Esophagus mucosa (tissue), 1 donor: Measurements from ENCODE around the gene DYNC1I1. TPM values are rescaled to one million over a fixed set of nuclear protein-coding genes. Genes with fewer than 3 reads are reported as not detected.

Experiments used
- ATAC-seq: fragments of 200-7000 bp; cut with Tn5 transposase; one replicate; pipeline ENCODE4 v1.9.1; 2020
- total RNA-seq: library from RNA; stranded (reverse); gene quantifications from one replicate; pipeline ENCODE4 v1.2.4, GENCODE V29; 2023
- donor health status: DM: yes; HTN: yes; CAD: no.

The DYNC1I1 gene
- total RNA-seq, 1 donor from 2014 or later, result 7.4 TPM

DNA sequence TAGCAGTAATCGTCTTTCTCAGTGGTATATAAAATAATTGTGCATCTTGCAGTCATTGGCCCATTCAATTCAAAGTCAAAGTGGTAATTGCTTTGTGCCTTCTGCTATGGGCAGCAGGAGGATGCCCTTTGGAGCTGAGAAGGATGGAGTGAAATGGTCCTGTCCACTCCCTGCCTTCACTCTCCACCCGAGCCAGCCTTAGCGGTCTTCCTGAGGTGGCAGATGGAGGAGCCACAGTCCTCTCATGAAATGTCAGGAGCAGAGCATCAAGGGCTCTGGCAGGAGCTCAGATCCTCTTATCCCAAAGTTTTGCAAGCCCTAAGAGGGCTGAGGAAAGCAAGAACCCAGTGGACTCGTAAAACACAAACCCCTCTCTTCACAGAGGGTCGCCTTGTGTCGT is 199.4 kb downstream of the DYNC1I1 start:
- ATAC-seq, result no peak

DNA sequence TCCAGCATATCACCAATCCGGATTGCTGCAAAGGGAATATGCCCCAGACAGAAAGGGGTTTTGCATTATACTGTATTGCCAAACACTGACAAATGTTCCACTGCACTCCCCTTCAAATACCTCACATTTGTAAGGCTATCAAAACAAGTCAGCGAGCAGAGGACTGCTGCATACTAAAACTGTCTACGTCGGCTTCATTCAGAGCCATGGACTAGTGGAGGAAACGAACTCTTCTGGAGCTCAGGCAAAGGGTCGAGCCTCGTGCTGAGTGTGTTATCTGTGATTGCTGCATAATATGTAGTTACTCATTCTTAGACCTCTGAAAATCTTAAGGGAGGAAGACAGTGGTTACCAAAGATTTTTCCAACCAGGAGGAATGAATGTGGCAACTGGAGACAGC is 200.2 kb downstream of the DYNC1I1 start:
- no peak for ATAC-seq

- ATAC-seq, result no peak
Observed at GRCh38 chr7:95974108-95974507, 201.8 kb downstream of the DYNC1I1 start.

GRCh38 chr7:95976369-95977060 is 204.2 kb downstream of the DYNC1I1 start:
- no peak for ATAC-seq

DNA sequence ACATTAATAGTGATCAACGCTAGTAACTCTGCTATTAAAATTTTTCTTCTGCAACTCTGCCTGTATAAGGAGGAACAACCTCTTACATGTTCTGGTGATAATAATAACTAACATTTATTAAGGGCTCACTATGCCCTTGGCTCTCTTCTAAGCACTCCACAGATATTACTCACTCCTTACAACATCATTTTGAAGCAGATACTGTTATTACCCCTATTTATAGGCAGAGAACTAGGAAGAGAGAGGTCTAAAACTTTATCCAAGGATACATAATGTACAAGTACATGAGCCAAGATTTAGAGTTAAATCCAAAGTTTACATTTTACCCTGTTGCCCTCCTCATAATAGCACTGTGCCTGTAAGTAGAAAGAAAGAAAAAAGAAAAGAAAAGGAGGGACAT is 205.6 kb downstream of the DYNC1I1 start:
- ATAC-seq, result no peak

GRCh38 chr7:95980167-95980566 is 207.8 kb downstream of the DYNC1I1 start:
- ATAC-seq, result no peak

- no peak for ATAC-seq
Observed at GRCh38 chr7:95980706-95981105, 208.4 kb downstream of the DYNC1I1 start.

GRCh38 chr7:95986178-95986764 is 213.9 kb downstream of the DYNC1I1 start:
- no peak for ATAC-seq

DNA sequence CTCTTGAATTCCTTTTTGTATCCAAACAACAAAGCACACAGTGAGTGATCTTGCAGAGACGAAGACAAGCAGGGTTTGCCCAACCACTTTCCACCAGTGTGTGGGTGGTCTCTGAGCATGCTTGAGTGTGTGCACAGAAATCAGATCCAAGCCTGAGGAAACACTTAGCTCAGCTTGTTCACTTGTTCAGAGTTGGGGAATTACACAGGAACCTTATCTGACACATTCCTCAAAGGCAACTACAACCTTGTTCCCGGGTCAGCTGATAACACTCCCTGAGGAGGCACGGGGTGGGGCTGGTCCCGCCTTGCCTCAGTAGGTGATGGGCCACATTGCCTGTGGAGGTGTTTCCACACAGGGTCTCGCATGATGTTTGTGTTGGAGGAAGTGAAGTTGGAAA is 216.9 kb downstream of the DYNC1I1 start:
- ATAC-seq, result no peak

DNA sequence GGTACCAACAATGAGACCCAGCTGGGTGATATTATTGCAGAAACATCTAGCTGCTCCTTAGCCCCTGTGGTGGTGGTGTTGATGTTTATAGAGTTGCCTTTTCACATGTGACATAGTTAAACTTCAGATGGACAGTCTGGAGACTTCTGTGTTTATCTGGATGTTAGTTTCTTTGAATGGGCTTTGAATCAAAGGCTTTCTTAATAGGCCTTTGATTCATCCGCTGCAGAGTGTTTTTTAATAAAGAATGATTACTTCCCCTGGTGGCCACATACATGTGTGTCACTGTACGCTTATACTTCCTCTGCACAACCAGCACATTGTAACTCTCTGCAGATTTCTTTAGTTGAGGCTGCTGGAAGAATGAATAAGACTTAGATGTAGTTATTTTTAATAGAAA is 221.0 kb downstream of the DYNC1I1 start:
- ATAC-seq, result no peak

DNA sequence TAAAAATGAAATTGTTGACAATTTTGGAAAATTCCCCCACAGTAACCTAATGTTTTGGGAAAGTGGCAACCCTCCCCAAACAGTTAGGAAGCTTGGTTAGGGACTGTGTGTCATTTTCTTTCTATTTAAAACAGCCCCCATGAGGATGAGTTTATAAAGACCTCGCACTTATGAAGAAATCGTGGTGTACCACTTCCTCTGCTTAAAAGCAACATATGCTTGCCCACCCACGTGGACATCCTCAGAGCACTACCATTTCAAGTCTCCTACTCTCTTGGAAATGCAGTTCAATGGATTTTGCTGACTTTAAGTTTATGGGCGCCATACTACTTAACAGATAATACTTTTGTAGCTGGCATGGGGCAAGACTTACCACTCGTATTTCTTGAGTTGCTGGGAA is 223.8 kb downstream of the DYNC1I1 start:
- ATAC-seq, result no peak

DNA sequence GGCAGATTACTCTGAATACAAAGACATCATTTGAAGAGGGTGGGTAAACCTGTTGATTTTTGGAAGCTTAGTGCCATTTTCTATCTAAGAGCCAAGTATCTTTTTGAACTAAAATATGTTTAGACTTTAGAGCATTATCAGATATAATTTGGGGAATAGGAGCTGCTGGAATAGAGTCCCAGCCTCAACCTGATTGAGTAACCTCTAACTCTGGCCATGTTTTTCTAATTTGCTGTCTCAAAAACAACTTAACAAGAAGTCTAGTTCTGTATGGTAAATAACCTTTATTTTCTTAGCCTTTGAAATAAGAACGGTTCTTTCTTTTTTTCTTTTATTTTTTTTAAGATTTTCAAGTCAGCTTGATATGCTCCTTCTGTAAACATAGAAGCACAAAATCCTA is 224.5 kb downstream of the DYNC1I1 start:
- no peak for ATAC-seq

- no peak for ATAC-seq
Observed at GRCh38 chr7:95997632-95998031, 225.3 kb downstream of the DYNC1I1 start.

DNA sequence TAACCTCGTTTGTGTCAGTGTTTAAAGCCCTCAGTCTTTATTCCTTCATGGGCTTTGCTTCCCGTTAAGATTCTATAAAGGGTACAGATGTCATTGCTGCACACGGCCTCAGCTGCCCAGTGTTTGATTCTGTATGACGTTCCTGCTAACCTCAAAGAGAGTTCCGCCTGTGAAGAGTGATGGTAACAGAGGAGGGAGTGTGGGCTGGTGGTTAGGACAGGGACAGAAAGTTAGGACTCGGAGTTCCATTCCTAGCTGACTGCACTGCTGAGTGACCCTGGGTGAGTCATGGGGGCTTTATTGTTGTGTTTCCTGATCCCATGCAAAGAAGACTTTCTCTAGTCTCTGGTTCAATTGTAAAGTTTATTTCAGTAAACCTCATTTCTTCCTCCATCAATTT is 227.1 kb downstream of the DYNC1I1 start:
- no peak for ATAC-seq

- no peak for ATAC-seq
Observed at GRCh38 chr7:96004578-96004977, 232.2 kb downstream of the DYNC1I1 start.

DNA sequence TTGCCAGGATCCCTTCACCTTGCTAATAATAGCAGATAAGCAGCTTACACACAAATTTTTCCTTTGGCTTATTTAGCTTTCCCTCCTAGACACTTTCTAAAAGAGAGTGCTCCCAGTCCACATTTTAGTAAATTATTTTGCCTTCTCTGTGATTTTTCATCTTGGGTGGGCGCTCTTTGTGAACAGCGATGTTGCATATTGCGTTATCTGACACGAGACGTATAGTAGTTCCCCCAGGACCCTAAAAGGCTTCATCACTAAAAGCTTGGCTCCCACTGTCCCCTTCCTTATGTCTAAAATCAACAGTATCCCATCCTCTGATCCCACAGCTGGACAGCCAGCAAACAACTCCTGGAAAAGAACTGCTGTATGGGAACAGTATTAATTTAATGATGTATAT is 232.9 kb downstream of the DYNC1I1 start:
- no peak for ATAC-seq

- ATAC-seq, result no peak
Observed at GRCh38 chr7:96009148-96009547, 236.8 kb downstream of the DYNC1I1 start.

GRCh38 chr7:96013836-96014235 is 241.5 kb downstream of the DYNC1I1 start:
- ATAC-seq, result no peak

DNA sequence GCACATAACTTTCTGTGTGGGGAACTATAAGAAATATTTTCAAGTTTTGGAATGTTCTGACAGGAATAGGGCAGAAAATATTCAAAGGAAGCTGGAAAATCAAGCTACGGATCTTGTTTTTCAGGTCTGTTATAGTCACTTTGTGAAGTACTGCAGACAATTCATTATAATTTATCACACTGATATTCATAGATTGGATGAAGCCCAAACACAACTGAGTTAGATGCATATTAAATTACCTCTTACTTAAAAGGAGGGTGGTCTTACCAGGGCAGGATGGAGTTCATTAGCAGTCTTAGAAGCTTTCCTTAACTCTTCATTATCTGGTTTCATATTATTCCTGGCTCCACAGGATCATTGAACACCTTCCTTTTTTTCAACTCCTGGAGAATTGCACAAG is 242.3 kb downstream of the DYNC1I1 start:
- ATAC-seq, result no peak

DNA sequence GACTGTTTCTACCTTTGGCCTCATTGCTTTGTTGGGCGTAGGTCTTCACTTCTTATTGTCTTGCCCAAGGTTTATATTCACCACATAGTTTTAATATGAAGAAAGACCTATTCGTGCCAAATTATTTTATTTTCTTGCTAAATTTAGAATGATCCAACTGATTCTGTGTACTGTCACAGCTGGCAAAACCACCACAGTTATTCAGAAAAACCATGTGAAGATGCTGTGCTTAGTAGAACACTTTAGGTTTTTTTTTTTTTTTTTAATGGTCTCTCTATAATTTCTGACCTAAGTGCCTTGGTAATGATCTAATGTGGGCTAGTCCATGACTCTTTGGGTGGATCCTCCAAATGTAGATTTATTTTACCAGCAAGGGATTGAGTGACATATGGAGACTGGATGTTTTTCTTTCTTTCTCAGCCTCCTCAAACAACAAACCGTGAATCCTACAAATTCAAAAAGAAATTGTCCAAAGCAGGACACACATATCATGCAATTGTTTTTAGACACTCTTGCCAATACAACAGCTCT is 243.8 kb downstream of the DYNC1I1 start:
- ATAC-seq, result no peak

DNA sequence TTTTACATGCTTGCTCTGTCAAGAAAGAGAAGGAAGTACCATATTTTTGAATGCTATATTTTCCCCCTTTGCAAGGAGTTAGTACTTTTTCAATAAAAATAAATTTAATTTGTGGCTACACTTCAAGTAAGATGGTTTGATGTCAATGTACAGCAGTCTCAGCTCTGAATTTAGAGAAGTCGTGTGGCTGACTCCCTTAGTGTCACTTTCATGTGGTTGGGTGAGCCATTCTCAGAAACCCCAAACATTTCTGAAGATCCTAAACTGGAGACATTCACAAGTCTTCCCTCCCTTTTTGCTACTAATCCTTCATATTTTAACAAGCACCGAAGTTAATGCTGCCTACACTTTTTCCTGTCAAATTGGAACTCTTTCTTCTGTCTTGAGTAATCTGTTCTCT is 244.4 kb downstream of the DYNC1I1 start:
- no peak for ATAC-seq

DNA sequence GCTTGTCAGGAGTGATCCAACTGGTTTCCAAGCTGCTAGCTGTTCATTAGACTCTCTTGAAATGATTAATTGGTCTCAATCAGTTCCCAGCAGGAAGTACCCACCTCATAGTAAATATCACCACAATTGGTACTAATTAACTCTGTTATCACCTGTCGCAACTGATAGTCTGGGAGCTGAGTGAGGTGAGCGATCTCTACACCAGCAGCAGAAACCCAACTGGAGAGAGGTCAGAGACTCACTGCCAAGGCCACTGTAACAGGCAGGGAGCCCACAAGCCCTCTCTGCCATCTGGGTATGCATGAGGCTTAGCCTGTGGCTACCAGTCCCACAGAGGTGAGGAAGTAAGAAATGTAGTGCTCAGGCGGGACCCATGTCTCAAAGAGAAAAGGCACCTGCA is 245.5 kb downstream of the DYNC1I1 start:
- no peak for ATAC-seq

- ATAC-seq, result no peak
Observed at GRCh38 chr7:96021568-96021967, 249.2 kb downstream of the DYNC1I1 start.

GRCh38 chr7:96023387-96023786 is 251.0 kb downstream of the DYNC1I1 start:
- no peak for ATAC-seq

DNA sequence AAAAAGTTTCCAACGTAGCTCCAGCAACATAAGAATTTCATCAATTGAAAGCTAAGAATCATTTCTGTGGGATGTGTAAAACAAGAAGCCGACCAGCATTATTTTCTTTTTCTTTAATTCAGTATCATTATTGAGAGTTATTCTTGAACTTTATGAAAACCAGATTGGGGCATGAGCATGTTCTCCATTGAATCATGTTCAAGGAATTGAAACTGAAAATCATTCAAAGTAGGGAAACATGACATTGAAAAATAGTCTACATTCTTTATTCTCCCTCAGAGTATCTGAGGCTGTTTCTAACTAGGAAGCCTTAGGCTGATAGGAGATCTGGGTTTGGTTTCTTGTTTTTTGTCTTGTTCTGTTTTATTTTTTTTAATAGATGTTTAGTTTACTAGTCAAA is 253.7 kb downstream of the DYNC1I1 start:
- no peak for ATAC-seq
